IPS DF 4.7 (cell line): ENCODE results near the gene RTRAF.

Experiments used
- DNase-seq: peaks from one replicate; pipeline ENCODE4 v3.0.0-alpha.2; 2013; ENCODE audit warnings: low spot score; ENCODE audit errors: extremely low read depth

The RTRAF gene

GRCh38 chr14:52020161-52020714 lies 30.9 kb downstream of the RTRAF start:
- DNase-seq: no peak

DNA sequence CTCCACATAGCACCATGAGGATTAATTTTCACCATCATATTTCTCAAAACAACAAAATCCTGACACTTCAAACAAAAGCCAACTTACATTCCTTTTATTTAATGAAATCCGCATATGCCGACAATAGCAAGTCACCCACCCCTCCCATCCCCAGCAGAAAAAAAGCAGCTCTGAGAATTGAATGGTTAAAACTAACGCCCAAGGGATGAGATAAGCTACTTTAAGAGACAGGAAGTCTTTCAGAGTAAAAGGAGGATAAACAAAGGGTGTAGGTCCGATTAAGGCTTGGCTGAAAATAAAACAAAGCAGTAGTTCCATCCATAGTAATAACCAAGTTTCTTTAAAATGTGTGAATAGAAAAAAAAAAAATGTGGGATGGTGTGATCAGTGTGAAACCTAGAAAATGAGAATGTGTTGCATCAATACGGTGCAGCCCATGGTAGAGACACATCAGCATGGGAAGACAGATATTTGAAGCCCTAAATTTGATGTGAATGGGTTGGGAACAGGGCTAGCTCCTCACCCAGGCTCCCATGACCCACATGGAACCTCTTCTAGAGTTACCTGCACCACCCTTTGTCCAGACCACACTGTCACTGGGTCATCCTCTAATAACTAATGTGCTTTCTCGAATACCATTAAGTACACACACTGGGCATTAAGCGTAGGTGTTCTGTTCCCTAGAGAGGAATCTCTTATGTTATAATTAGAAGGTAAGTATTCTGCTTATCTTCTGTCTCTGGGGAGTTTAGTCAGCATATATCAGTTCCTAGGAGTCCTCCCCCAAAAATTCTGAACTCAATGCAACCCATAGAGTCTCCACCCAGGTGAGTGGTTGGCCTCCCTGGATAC lies 31.7 kb downstream of the RTRAF start:
- no peak for DNase-seq

GRCh38 chr14:52021957-52022600 lies 32.7 kb downstream of the RTRAF start:
- DNase-seq: no peak

- no peak for DNase-seq
Measured at GRCh38 chr14:52023518-52023917, 34.2 kb downstream of the RTRAF start.

DNA sequence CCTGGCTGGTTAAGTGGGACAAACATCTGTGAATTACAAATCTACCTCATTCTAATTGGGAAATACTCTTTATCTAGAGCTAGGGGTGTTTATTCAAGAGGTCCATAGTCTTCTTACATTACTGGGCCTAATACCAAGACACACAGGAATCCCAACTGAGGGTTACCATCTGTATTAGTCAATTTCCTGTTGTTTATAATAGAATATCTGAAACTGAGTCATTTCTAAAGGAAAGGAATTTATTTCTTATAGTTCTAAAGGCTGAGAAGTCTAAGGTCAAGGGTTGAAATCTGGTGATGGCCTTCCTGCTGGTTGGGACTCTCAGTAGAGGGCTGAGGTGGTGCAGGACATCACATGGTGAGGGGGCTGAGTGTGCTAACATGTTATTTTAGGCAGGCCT lies 36.0 kb downstream of the RTRAF start:
- no peak for DNase-seq

DNA sequence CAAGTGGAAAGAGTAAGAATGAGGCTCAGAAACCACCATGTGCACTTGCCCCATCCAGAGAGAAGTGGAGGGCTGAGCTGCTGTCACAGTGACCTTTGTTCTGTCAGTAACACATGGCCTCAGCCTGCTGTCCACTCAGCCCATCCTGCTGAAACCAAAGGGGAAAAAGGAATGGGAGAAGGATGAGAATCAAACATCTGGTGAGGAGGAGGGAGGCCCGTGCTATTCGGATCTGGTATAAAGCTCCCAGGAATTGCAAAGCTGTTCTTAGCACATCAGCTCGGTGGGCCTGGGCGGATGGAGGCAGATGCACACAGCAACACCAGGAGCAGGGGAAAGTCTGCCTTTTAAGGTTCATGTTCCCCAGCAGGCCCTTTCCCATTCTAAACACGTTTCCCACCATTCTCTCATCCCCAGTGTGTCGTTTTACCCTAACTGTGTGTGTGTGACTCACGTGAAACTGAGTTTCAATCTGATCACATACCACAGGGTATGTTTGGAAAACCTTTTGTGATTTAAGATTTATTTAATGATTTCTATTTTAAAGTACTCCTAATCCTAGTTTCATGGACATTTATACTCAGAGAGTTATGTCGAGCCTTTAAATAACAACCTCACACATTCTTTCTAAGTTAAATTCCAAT lies 36.8 kb downstream of the RTRAF start:
- no peak for DNase-seq

GRCh38 chr14:52026901-52027300 lies 37.6 kb downstream of the RTRAF start:
- no peak for DNase-seq

DNA sequence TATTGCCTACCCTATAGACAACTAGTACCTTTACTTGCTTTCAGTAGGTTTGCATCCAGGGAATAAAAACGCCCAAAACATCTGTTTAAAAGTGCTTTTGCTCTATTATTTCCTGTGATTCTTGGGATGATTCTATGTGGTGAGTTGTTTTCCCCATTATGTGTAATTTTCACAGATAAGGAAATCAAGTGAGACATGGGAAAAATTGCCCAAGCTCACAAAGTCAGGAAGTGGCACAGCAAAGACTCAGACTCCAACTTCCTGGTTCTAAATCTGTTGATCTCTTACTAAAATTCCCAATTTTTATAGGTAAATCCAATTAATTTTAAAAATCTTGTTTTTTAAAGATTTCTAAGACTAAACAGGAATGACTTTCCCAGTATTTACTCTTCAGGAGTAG lies 40.5 kb downstream of the RTRAF start:
- DNase-seq: no peak

- no peak for DNase-seq
Measured at GRCh38 chr14:52031781-52032180, 42.4 kb downstream of the RTRAF start.

- DNase-seq: no peak
Measured at GRCh38 chr14:52032204-52032801, 43.0 kb downstream of the RTRAF start.

DNA sequence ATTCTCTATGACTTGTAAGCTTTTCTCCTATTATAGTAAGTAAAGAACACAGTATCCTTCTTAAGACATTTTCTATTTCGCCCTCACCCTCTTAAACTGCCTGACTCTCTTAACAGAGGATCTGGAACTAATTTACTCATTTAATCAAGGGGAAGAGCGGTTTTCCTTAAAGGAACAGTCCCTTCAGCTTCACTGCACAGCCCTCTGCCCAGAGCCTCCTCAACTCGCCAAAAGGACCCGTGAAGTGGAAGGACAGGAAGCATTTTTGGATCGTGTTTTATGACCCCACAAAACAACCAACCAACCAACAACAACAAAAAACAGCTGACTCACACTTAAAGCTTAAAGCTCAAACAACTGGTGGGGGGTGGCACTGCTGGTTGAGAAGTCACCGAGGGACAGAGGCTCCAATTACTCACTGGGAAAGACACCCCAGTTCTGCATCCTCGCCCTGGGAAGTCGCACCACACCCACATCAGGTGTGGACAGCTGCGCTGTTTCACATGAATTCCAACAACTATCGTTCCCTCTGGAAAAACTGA lies 43.8 kb downstream of the RTRAF start:
- DNase-seq: no peak

DNA sequence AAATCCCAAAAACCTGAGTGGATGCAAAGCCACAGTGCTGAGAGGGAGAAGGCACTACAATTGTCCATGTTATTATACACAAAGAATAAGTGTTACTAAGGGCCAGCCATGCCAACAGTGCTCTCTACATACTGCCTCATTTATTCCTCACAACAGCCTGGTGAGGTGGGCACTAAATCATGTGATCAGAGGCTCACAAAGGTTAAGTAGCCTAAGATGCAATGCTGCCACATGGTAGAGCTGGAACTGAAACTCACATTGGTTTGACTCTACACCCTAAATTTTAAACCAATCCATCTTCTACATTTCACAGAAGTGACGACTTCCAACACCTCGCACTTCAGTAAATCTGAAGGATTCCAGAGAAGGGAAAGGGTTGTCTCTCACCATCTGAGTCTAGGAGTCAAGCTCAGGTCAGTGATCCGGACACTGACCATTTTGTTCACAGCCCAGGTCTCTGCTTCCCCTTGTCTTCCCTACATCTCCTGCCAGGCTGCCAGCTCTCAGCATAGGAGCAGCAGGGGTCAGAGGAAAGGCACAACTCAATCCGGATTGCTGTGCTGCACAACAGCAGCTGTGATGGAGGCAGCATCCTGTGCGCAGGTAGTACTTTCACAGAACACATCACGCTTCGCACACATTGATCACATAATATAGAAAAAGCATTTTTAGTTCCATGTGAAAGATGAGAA lies 49.9 kb downstream of the RTRAF start:
- no peak for DNase-seq

DNA sequence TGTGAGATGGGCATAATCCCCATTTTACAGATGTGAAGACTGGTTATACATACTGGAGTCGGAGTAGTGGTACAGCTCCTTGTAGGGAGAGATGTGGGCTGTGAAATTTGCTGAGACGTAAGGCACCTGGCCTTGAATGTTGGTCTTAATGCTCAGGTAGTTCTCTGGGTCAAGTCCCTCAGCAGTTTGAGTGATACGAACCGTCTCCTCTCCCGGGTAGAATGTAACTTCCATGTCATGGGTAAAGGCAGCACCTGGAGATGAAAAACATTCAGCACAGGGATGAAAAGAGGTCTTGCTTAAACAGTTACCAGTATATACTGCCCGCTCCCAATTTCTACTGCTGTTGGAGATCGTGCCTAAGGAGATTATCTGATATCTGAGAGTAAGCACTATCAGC lies 51.3 kb downstream of the RTRAF start:
- no peak for DNase-seq

DNA sequence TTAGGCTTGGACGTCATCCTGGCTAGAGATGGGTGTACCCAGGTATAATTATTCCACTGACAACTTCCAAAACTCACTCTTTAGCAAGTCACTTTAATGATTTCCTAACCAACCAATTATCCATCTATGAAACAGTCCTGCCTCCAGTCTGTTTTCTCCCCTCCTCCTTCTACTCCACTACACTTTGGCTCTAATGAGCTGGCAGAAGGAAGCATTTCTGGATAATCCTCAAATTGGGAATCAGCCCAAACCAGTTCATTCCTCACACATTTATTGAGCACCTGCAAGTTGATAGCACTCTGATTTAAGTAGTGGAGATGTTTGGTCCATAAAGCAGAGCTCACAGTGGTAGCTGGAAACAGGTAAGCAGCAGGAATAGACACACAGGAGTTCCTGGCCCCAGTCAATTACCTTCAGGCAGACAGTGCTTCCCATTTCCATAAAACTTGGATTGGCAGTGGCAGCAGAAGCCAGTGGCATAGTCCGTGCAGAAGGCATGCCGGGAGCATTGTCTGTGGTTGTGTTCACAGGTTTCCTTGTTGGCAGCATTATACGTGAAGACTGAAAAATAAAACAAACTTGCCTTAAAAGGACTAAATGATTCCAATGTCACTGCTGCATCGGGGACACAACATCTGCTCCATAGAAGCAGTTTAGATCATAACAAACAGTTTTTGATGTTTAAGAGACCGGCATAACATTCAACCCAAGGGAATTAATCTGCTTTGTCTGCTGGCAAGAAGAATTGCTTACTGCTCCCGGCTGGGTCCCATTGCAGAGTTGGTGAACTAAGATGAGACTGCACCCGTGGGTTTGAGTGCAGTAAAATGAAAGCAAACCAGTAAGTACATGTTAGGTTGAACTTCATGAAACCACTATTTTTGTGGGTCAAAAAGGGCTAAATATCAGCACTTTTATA lies 53.3 kb downstream of the RTRAF start:
- no peak for DNase-seq

GRCh38 chr14:52043690-52044089 lies 54.3 kb downstream of the RTRAF start:
- no peak for DNase-seq

GRCh38 chr14:52044791-52045522 lies 55.6 kb downstream of the RTRAF start:
- DNase-seq: no peak

DNA sequence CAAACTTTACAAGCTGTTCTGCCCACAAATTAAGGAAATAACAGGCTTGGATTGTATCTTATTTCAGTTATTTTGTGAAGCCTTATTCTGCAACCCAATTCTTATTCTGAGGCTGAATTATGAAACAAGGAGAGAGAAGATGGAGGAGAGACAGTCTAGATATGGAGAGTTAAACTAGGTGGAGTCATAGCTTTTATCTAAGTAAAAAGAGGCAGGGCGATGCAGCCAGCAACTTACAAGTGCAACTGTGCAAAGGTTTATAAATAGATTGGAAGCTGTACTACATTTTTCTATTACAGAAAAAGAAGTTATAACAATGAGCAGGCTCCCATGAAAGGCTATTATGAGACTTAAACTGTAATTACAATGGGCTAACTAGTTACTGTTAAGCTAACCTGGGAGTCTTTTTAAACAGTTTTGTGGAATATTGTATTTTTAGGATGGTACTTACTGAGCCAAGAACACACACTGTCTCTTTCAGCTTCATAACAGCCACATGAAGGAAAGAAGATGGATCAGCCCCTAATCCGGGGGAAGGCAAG lies 57.1 kb downstream of the RTRAF start:
- no peak for DNase-seq

GRCh38 chr14:52048116-52048515 lies 58.8 kb downstream of the RTRAF start:
- DNase-seq: no peak
